ENCODE results near the gene HELZ. TPM values are rescaled to one million over a fixed set of nuclear protein-coding genes. Genes with fewer than 3 reads are reported as not detected.

Gene HELZ
- total RNA-seq, 1 experiment from 2014 or later, result 49.8 TPM

DNA sequence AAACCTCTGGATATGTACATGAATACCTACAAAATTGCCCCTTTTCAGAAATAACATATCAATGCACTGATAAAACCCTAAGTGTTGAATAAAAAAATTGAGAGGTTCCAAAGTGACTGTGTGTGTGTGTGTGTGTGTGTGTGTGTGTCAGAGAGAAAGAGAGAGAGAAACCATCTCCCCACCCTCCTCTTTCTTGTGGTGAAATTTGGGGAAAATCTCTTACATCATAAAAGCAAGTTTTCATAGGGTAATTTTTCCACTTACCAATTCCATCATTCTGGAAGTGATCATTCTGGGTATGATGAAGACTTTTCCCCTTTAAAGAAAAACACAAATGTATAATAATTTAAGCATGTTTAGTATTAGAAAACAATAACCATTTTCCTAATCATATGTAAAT is 121.3 kb downstream of the HELZ start:
- H3K4me3 Mint-ChIP-seq, result no peak overlapping the region

More for the DNA sequence above, 121.3 kb downstream of the HELZ start:
- Mint-ChIP-seq H3K27me3 (ENCODE audit: low read depth) (no peaks in the 10 kb centered on the region), H3K4me1 (no peaks in the 10 kb centered on the region), H3K9me3 (no peaks in the 10 kb centered on the region), H3K36me3 (ENCODE audit: insufficient read depth in 1 of 3, low read depth in 3 of 3) (peaks cover 14 to 35% (median 26%) of the 10 kb centered on the region in 3 experiments), H3K27ac (no peak overlapping the region)
- Histone ChIP-seq H3K23ac (ENCODE audit: insufficient read length, low read depth, low read length) (no peak overlapping the region), H3K27ac (ENCODE audit: insufficient read length, low read depth, low read length) (no peak overlapping the region), H2BK5ac (ENCODE audit: insufficient read length, low read length) (no peak overlapping the region), H3K56ac (ENCODE audit: insufficient read length, low read depth, low read length) (no peak overlapping the region), H3K79me2 (ENCODE audit: insufficient read depth, low read length) (no peaks in the 10 kb centered on the region), H3K9me3 (ENCODE audit: control insufficient read depth, low read depth, low read length) (no peaks in the 10 kb centered on the region), H3K4me2 (ENCODE audit: insufficient read depth, insufficient read length, low read length) (no peak overlapping the region), H2BK15ac (ENCODE audit: low read depth, low read length) (no peak overlapping the region), H3K18ac (ENCODE audit: insufficient read length, low read depth, low read length) (no peak overlapping the region), H4K5ac (ENCODE audit: insufficient read length, low read depth, low read length) (no peak overlapping the region), H3K14ac (ENCODE audit: insufficient read depth, low read length) (no peak overlapping the region), H4K91ac (ENCODE audit: insufficient read length, low read depth, low read length) (no peak overlapping the region), H4K8ac (replicated peaks; ENCODE audit: insufficient read length, low read depth, low read length) (no peak overlapping the region), H3K23me2 (ENCODE audit: insufficient read length, low read depth, low read length, poor library complexity, severe bottlenecking) (no peaks in the 10 kb centered on the region), H4K20me1 (ENCODE audit: control insufficient read depth, insufficient read depth, insufficient read length) (no peaks in the 10 kb centered on the region), H3T11ph (ENCODE audit: low read length) (no peak overlapping the region), H2AK5ac (ENCODE audit: insufficient read length, low read length) (no peak overlapping the region), H2BK20ac (ENCODE audit: low read depth, low read length, poor library complexity, severe bottlenecking) (no peak overlapping the region), H3K4me1 (ENCODE audit: insufficient read depth, low read length) (no peaks in the 10 kb centered on the region), H2BK120ac (ENCODE audit: low read depth, low read length, poor library complexity, severe bottlenecking) (no peak overlapping the region), H3K4ac (ENCODE audit: low read depth, low read length) (no peak overlapping the region), H3K79me1 (ENCODE audit: insufficient read depth, low read depth, low read length, poor library complexity, severe bottlenecking) (no peaks in the 10 kb centered on the region), H2AFZ (ENCODE audit: low read length) (no peak overlapping the region), H3K9ac (ENCODE audit: extremely low read depth, insufficient read length, low read length) (no peak overlapping the region), H2BK12ac (ENCODE audit: insufficient read length, low read depth, low read length) (no peak overlapping the region), H3K27me3 (ENCODE audit: insufficient read depth, low read length) (no peaks in the 10 kb centered on the region)
- TF ChIP-seq, protein P1, sequence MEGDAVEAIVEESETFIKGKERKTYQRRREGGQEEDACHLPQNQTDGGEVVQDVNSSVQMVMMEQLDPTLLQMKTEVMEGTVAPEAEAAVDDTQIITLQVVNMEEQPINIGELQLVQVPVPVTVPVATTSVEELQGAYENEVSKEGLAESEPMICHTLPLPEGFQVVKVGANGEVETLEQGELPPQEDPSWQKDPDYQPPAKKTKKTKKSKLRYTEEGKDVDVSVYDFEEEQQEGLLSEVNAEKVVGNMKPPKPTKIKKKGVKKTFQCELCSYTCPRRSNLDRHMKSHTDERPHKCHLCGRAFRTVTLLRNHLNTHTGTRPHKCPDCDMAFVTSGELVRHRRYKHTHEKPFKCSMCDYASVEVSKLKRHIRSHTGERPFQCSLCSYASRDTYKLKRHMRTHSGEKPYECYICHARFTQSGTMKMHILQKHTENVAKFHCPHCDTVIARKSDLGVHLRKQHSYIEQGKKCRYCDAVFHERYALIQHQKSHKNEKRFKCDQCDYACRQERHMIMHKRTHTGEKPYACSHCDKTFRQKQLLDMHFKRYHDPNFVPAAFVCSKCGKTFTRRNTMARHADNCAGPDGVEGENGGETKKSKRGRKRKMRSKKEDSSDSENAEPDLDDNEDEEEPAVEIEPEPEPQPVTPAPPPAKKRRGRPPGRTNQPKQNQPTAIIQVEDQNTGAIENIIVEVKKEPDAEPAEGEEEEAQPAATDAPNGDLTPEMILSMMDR (conservative IDR thresholded peaks at IDR 0.05), result no peak
- no peak for DNase-seq

Measured in H9 (cell line).